WTC11 (cell line): ENCODE measurements around the gene KIF3A.

Source experiments
- ATF2 ChIP-seq: sonication (generic); formaldehyde crosslinking; IDR thresholded peaks from 2 replicates; pipeline ENCODE4 v1.8.1; 2022; ENCODE audit warnings: low read depth, missing genetic modification reagents, borderline replicate concordance
- ATF3 ChIP-seq: sonication (generic); formaldehyde crosslinking; conservative IDR thresholded peaks from 2 replicates; pipeline ENCODE4 v1.8.1; 2022; ENCODE audit warnings: mild to moderate bottlenecking, missing genetic modification reagents
- CTCF ChIP-seq: fragments of 200-600 bp; IDR thresholded peaks from 2 replicates; pipeline ENCODE4 v1.8.0; 2022; ENCODE audit warnings: antibody characterized with exemption
- FOXJ3 ChIP-seq: sonication (generic); formaldehyde crosslinking; IDR thresholded peaks from 2 replicates; pipeline ENCODE4 v1.9.0; 2021; ENCODE audit warnings: missing genetic modification reagents, mild to moderate bottlenecking, borderline replicate concordance
- MLX ChIP-seq: sonication (generic); formaldehyde crosslinking; IDR thresholded peaks from 2 replicates; pipeline ENCODE4 v1.8.1; 2023; ENCODE audit warnings: mild to moderate bottlenecking, missing genetic modification reagents, moderate library complexity
- MXD4 ChIP-seq: fragments of 250-450 bp; sonication (Bioruptor Pico); IDR thresholded peaks from 2 replicates; pipeline ENCODE4 v1.8.0; 2021; ENCODE audit warnings: mild to moderate bottlenecking, moderate library complexity, borderline replicate concordance
- NR1H2 ChIP-seq: sonication (generic); formaldehyde crosslinking; IDR thresholded peaks from 2 replicates; pipeline ENCODE4 v1.9.0; 2021; ENCODE audit warnings: mild to moderate bottlenecking, moderate library complexity, missing genetic modification reagents
- SMAD3 ChIP-seq: sonication (generic); formaldehyde crosslinking; IDR thresholded peaks from 2 replicates; pipeline ENCODE4 v1.8.0; 2022; ENCODE audit warnings: missing genetic modification reagents, mild to moderate bottlenecking, borderline replicate concordance
- SP1 ChIP-seq: sonication (generic); formaldehyde crosslinking; conservative IDR thresholded peaks from 2 replicates; pipeline ENCODE4 v1.8.1; 2022; ENCODE audit warnings: missing genetic modification reagents
- ZNF232 ChIP-seq: sonication (generic); formaldehyde crosslinking; IDR thresholded peaks from 2 replicates; pipeline ENCODE4 v1.8.0; 2022; ENCODE audit warnings: mild to moderate bottlenecking, missing genetic modification reagents
- TF ChIP-seq, protein P1 (sequence below): sonication (generic); formaldehyde crosslinking; IDR thresholded peaks from 2 replicates; pipeline ENCODE4 v1.8.0; 2022; ENCODE audit warnings: mild to moderate bottlenecking, missing genetic modification reagents

DNA sequence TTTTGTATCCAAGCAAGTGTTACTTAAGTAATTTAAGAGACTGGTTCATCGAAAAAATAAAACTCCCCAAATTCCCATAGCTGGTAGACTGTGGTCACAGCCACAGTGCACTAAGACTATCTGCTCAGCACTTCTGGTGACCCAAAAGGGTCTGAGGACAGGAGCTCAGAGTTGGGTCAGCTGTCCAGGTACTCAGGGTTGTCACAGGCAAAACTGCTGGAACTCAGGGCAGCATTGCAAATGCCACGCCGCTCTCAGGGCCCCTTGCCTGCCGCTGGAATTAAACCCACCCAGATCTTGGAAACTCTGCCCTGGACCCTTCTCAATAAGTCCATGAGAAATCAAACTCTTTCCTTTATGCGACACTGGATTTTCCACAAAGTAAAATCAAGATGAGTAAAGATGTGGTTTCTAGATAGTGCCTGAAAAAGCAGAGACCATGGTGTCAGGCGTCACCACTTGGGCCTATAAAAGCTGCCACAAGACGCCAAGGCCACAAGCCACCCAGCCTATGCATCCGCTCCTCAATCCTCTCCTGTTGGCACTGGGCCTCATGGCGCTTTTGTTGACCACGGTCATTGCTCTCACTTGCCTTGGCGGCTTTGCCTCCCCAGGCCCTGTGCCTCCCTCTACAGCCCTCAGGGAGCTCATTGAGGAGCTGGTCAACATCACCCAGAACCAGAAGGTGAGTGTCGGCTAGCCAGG, 79.5 kb downstream of the KIF3A start, which contains the start of gene IL13:
- no peak for TF ChIP-seq CTCF
- no peak for TF ChIP-seq MXD4
- TF ChIP-seq, protein P1, sequence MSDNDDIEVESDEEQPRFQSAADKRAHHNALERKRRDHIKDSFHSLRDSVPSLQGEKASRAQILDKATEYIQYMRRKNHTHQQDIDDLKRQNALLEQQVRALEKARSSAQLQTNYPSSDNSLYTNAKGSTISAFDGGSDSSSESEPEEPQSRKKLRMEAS (CRISPR knock-in tag): no peak
- no peak for TF ChIP-seq ATF2 (CRISPR knock-in tag)
- TF ChIP-seq ZNF232 (CRISPR knock-in tag): no peak
- TF ChIP-seq SMAD3 (CRISPR knock-in tag): no peak
- TF ChIP-seq SP1: no peak
- no peak for TF ChIP-seq ATF3 (CRISPR knock-in tag)
- no peak for TF ChIP-seq MLX (CRISPR knock-in tag)
- no peak for TF ChIP-seq FOXJ3
- TF ChIP-seq NR1H2 (CRISPR knock-in tag): no peak
